ENCODE results near the gene PKD2.

- no peak for TF ChIP-seq CTCF (IDR thresholded peaks at IDR 0.05)
- TF ChIP-seq POLR2A (IDR thresholded peaks at IDR 0.05) = no peak
These were observed 5.6 kb upstream of the PKD2 start for GRCh38 chr4:88001871-88002270.

Measured in adrenal gland (tissue), 5 donors.